H1 (cell line): ENCODE measurements around the gene RAB22A. TPM values are rescaled to one million over a fixed set of nuclear protein-coding genes. Genes with fewer than 3 reads are reported as not detected.

Source experiments
- CTCF ChIA-PET: fragments of 300-600 bp; sonication (Branson Sonifier 250); formaldehyde crosslinking; loops from one replicate; lab custom pipeline; 2021; ENCODE audit not compliant: partially characterized antibody; lab: Charles Lee
- POLR2A ChIA-PET: fragments of 300-600 bp; sonication (Branson Sonifier 250); formaldehyde crosslinking; loops from one replicate; lab custom pipeline; 2021; ENCODE audit warnings: inconsistent platforms; ENCODE audit not compliant: partially characterized antibody; lab: Charles Lee
- DNase-seq, 2 experiments: peaks; one replicate each; pipeline versions ENCODE4 v3.0.0 to v3.0.0-alpha.2; 2010 to 2022; ENCODE audit warnings: low spot score in 2 of 2, low read depth in 1 of 2, mixed read lengths in 1 of 2
- FAIRE-seq: peaks from 2 replicates; lab custom pipeline; 2011; peaks lifted over from hg19 to GRCh38; lab: Jason Lieb, UNC
- H2AFZ ChIP-seq: 2 replicates; pipeline ENCODE4 v1.8.1; 2012; ENCODE audit warnings: low read length, inconsistent platforms
- H2AK5ac ChIP-seq: 2 replicates; pipeline ENCODE4 v1.6.1; 2013; ENCODE audit warnings: low read depth, low read length
- H2BK120ac ChIP-seq: replicated peaks from 2 replicates; pipeline ENCODE3; 2013; ENCODE audit warnings: low read depth, low read length, inconsistent platforms
- H2BK12ac ChIP-seq: 2 replicates; pipeline ENCODE4 v1.6.1; 2013; ENCODE audit warnings: low read depth, low read length
- H2BK15ac ChIP-seq: 2 replicates; pipeline ENCODE4 v1.6.1; 2013; ENCODE audit warnings: low read length
- H2BK20ac ChIP-seq: 2 replicates; pipeline ENCODE4 v1.6.1; 2013; ENCODE audit warnings: low read length
- H2BK5ac ChIP-seq: 2 replicates; pipeline ENCODE4 v1.6.1; 2013; ENCODE audit warnings: low read depth, low read length
- H3K14ac ChIP-seq: 2 replicates; pipeline ENCODE4 v1.6.1; 2013; ENCODE audit warnings: inconsistent platforms; ENCODE audit not compliant: insufficient read length
- H3K18ac ChIP-seq: 2 replicates; pipeline ENCODE4 v1.6.1; 2013; ENCODE audit warnings: low read length; ENCODE audit errors: extremely low read depth
- H3K23ac ChIP-seq: 2 replicates; pipeline ENCODE4 v1.6.1; 2013; ENCODE audit warnings: inconsistent platforms; ENCODE audit not compliant: insufficient read length
- H3K23me2 ChIP-seq: 2 replicates; pipeline ENCODE4 v1.6.1; 2013; ENCODE audit warnings: low read depth, low read length
- H3K27ac ChIP-seq: 2 replicates; pipeline ENCODE4 v1.6.1; 2011; ENCODE audit warnings: low read depth, low read length, inconsistent platforms
- H3K27me3 ChIP-seq, 4 experiments: replicated peaks in 1 of 4; 1 replicate in 1 of 4; 2 replicates in 3 of 4; pipeline versions ENCODE4 v1.6.1 to v1.8.1; 2011 to 2013; ENCODE audit warnings: low read length in 3 of 4, mild to moderate bottlenecking in 3 of 4, inconsistent platforms in 2 of 4, mixed read lengths in 2 of 4, moderate library complexity in 1 of 4; ENCODE audit not compliant: control insufficient read depth in 3 of 4, insufficient read depth in 3 of 4; ENCODE audit errors: extremely low read depth in 1 of 4
- H3K36me3 ChIP-seq, 4 experiments: 2 replicates each; pipeline versions ENCODE4 v1.6.1 to v1.8.1; 2011 to 2013; ENCODE audit warnings: mild to moderate bottlenecking in 4 of 4, low read length in 3 of 4, moderate library complexity in 2 of 4, control low read depth in 1 of 4, inconsistent platforms in 1 of 4; ENCODE audit not compliant: insufficient read depth in 4 of 4, control insufficient read depth in 2 of 4
- H3K4ac ChIP-seq: replicated peaks from 2 replicates; pipeline ENCODE3; 2013; ENCODE audit warnings: low read length, low read depth, mixed read lengths, inconsistent platforms; ENCODE audit not compliant: insufficient read length
- H3K4me1 ChIP-seq, 4 experiments: replicated peaks in 1 of 4; 1 replicate in 1 of 4; 2 replicates in 3 of 4; pipeline versions ENCODE4 v1.6.1 to v1.8.1; 2011 to 2013; ENCODE audit warnings: low read length in 3 of 4, inconsistent platforms in 2 of 4, mixed read lengths in 1 of 4; ENCODE audit not compliant: insufficient read depth in 4 of 4, control insufficient read depth in 3 of 4
- H3K4me2 ChIP-seq, 2 experiments: 2 replicates each; pipeline versions ENCODE4 v1.6.1 to v1.8.1; 2011 to 2013; ENCODE audit warnings: low read depth in 2 of 2, low read length in 2 of 2, control low read depth in 1 of 2, inconsistent platforms in 1 of 2, mild to moderate bottlenecking in 1 of 2; ENCODE audit not compliant: insufficient read depth in 1 of 2
- H3K4me3 ChIP-seq, 4 experiments: fragments of 200-600, 300-600 bp in 1 of 4; sonication (generic), shearing (Covaris generic), sonication (Bioruptor Twin) in 1 of 4; 2 replicates each; pipeline versions ENCODE4 v1.5.1 to v1.8.1; 2011 to 2016; ENCODE audit warnings: low read length in 4 of 4, low read depth in 3 of 4, control low read depth in 2 of 4, inconsistent platforms in 2 of 4, mild to moderate bottlenecking in 2 of 4, mixed read lengths in 1 of 4, moderate library complexity in 1 of 4; ENCODE audit not compliant: insufficient read depth in 2 of 4; ENCODE audit errors: extremely low read depth in 1 of 4
- H3K56ac ChIP-seq: replicated peaks from 2 replicates; pipeline ENCODE3; 2013; ENCODE audit warnings: low read depth, mild to moderate bottlenecking, mixed read lengths, low read length, inconsistent platforms; ENCODE audit not compliant: insufficient read length
- H3K79me1 ChIP-seq: 2 replicates; pipeline ENCODE4 v1.6.1; 2013; ENCODE audit warnings: low read depth, low read length, control low read depth
- H3K79me2 ChIP-seq, 2 experiments: 2 replicates each; pipeline versions ENCODE4 v1.6.1 to v1.8.1; 2012 to 2013; ENCODE audit warnings: low read length in 2 of 2, mild to moderate bottlenecking in 2 of 2, inconsistent platforms in 1 of 2; ENCODE audit not compliant: insufficient read depth in 2 of 2, control insufficient read depth in 1 of 2
- H3K9ac ChIP-seq, 4 experiments: replicated peaks in 1 of 4; 1 replicate in 1 of 4; 2 replicates in 3 of 4; pipeline versions ENCODE4 v1.6.1 to v1.8.1; 2011 to 2013; ENCODE audit warnings: low read depth in 3 of 4, low read length in 3 of 4, control low read depth in 2 of 4, mild to moderate bottlenecking in 2 of 4, moderate library complexity in 2 of 4, inconsistent platforms in 1 of 4; ENCODE audit errors: extremely low read depth in 1 of 4
- H3K9me3 ChIP-seq, 2 experiments: 2 replicates each; pipeline versions ENCODE4 v1.6.1 to v1.8.1; 2012 to 2013; ENCODE audit warnings: mild to moderate bottlenecking in 2 of 2, moderate library complexity in 2 of 2, control low read depth in 1 of 2, inconsistent platforms in 1 of 2, low read depth in 1 of 2, low read length in 1 of 2, mixed read lengths in 1 of 2; ENCODE audit not compliant: insufficient read depth in 2 of 2
- H4K20me1 ChIP-seq, 2 experiments: replicated peaks in 1 of 2; 2 replicates each; pipeline versions ENCODE3 to v1.8.1; 2011 to 2013; ENCODE audit warnings: inconsistent platforms in 2 of 2, low read length in 2 of 2, mild to moderate bottlenecking in 1 of 2; ENCODE audit not compliant: insufficient read depth in 2 of 2, control insufficient read depth in 1 of 2
- H4K5ac ChIP-seq: 2 replicates; pipeline ENCODE4 v1.6.1; 2013; ENCODE audit warnings: low read length, low read depth, mixed read lengths, inconsistent platforms; ENCODE audit not compliant: insufficient read length
- H4K8ac ChIP-seq: 2 replicates; pipeline ENCODE4 v1.8.0; 2013; ENCODE audit warnings: mild to moderate bottlenecking, moderate library complexity, low read length, inconsistent platforms; ENCODE audit not compliant: insufficient read depth; ENCODE audit errors: extremely low read depth
- H4K91ac ChIP-seq: replicated peaks from 2 replicates; pipeline ENCODE3; 2013; ENCODE audit warnings: low read length, mixed read lengths, inconsistent platforms; ENCODE audit not compliant: insufficient read length
- EP300 ChIP-seq, 2 experiments: IDR thresholded peaks; 1 replicate in 1 of 2; 2 replicates in 1 of 2; pipeline ENCODE4 v1.6.1; 2011 to 2012; ENCODE audit warnings: low read depth in 2 of 2, low read length in 2 of 2, mild to moderate bottlenecking in 2 of 2, borderline replicate concordance in 1 of 2, inconsistent platforms in 1 of 2, moderate library complexity in 1 of 2
- KDM4A ChIP-seq: IDR thresholded peaks from one replicate; pipeline ENCODE4 v1.7.1; 2012; ENCODE audit warnings: low read depth, mild to moderate bottlenecking, moderate library complexity, low read length, inconsistent platforms; ENCODE audit not compliant: severe bottlenecking
- RNF2 ChIP-seq: fragments of 200-900, 300-1000 bp; sonication (generic); IDR thresholded peaks from 2 replicates; pipeline ENCODE4 v1.7.1; 2016; ENCODE audit warnings: borderline replicate concordance, low read depth, mild to moderate bottlenecking, antibody characterized with exemption, low read length; ENCODE audit not compliant: poor library complexity, severe bottlenecking; ENCODE audit errors: missing control alignments
- WGBS, 2 experiments: shearing (Covaris generic) in 1 of 2; methylation state at CpG; one replicate each; pipeline versions ENCODE4 v1.1.6 to v1.1.7; 2013 to 2015; ENCODE audit warnings: low lambda C conversion rate in 2 of 2, mixed read lengths in 2 of 2, inconsistent platforms in 1 of 2, low coverage in 1 of 2, missing lambda C conversion rate in 1 of 2; ENCODE audit not compliant: insufficient replicate concordance in 2 of 2, insufficient coverage in 1 of 2, insufficient read length in 1 of 2; ENCODE audit errors: extremely low coverage in 1 of 2, missing lambda C conversion rate in 1 of 2; 5-methylcytosine and 5-hydroxymethylcytosine counted together
- polyA plus RNA-seq, 7 experiments: library from polyadenylated mRNA; depleted of rRNA in 3 of 7; stranded (reverse) in 5 of 7; unstranded in 2 of 7; fragments of >200 nt in 5 of 7; fragments of 200-250 nt in 2 of 7; gene quantifications; 1 replicate in 5 of 7; 2 replicates in 1 of 7; 4 replicates in 1 of 7; pipeline versions ENCODE4 v1.2.1 to v1.2.3, GENCODE V29; 2011 to 2013; ENCODE audit warnings: missing spikeins in 2 of 7, mixed read lengths in 2 of 7
- total RNA-seq: library from RNA; stranded (reverse); fragmentation: NEBNext Ultra II Directional; extraction: Animal tissue kit (Norgen Biotek cat#: 25700); gene quantifications from 2 replicates; pipeline ENCODE4 v1.2.1, GENCODE V29; 2021

RAB22A gene
- total and polyA plus RNA-seq, 2 of the 8 experiments (the other 6 are each of a cell fraction or from before 2014, with no cell fraction given): 3.1 to 6.6 TPM

DNA sequence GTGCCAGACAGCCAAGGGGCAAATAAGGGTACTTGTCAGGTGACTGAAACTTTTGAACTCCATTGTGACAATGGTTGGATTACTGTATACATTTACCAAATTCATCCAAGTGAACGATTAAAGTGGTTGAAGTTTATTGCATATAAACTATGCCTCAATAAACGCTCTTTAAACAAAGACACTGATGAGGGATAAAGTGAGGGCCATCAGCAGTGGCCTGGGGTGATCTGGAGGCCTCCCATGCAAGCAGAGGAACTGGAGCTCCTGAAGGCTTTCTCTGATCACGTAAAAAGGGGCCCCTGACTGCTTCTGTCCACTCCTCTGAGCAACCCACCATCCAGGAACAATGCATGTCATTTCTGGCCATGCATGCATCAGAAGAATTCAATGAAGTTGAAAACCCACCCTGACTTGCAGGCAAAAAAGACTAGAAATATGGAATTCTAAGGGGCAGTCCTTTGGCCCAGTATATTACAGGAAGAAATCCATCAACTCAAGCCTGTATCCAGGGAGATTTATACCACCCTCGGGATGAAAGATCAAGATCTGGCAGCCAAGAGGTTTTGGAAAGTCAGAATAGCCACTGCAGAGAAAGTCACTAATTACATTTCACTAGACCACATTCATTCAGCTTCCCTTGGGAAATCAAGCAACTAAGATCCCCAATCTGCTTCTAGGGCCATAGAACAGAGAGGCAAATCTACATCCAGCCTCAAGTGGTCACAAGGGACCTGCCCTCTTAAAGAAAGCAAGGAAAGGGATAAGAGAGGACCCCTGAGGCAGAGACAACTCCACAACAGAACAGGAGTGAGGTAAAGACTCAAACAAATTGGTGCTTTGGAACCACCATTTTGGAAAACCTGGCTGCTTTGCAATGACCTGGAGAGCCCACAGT lies 31.7 kb upstream of the RAB22A start:
- no peak for FAIRE-seq
- H2BK12ac ChIP-seq: no peak overlapping the region
- H3K23ac ChIP-seq: no peak overlapping the region
- 85% methylated on average over 4 of the region's 4 CpGs; no CpG with 5 or more reads in 1 of the 2 experiments for WGBS, 2 experiments
- no peak overlapping the region for H3K4ac ChIP-seq
- no peaks in the 10 kb centered on the region for H3K23me2 ChIP-seq
- H3K27ac ChIP-seq: no peak overlapping the region
- POLR2A ChIA-PET: no interaction called here
- H2BK20ac ChIP-seq: no peak overlapping the region
- H3K56ac ChIP-seq: no peak overlapping the region
- H3K36me3 ChIP-seq: no peaks in the 10 kb centered on the region
- no peak overlapping the region for H2AK5ac ChIP-seq
- H3K18ac ChIP-seq: no peak overlapping the region
- no peak overlapping the region for H2AFZ ChIP-seq
- no peak overlapping the region for H4K8ac ChIP-seq
- peaks cover 0 to 2% of the 10 kb centered on the region in 2 experiments for H4K20me1 ChIP-seq
- H3K4me2 ChIP-seq: no peak overlapping the region
- H3K4me3 ChIP-seq: no peak overlapping the region
- no peaks in the 10 kb centered on the region for H3K4me1 ChIP-seq
- TF ChIP-seq RNF2 (no peak), EP300 (IDR thresholded peaks at IDR 0.05; ENCODE audit: borderline replicate concordance in 1 of 2, low read depth in 2 of 2, low read length in 2 of 2) (no peak), KDM4A (no peak)
- H3K9me3 ChIP-seq: no peaks in the 10 kb centered on the region
- H3K14ac ChIP-seq: no peak overlapping the region
- no peak for DNase-seq
- 0 out of 4 replicates have a peak, but pooled peaks cover 0 to 9% of the 10 kb centered on the region in 2 experiments for H3K79me2 ChIP-seq
- no peak overlapping the region for H3K9ac ChIP-seq
- peaks cover 0 to 1% (median 0%) of the 10 kb centered on the region in 4 experiments; a peak in 1 of 7 replicates for H3K27me3 ChIP-seq
- peaks cover 2% of the 10 kb centered on the region; the same call in 1 of the 2 replicates for H3K79me1 ChIP-seq
- H2BK5ac ChIP-seq: no peak overlapping the region
- no peak overlapping the region for H4K91ac ChIP-seq
- no peak overlapping the region for H2BK120ac ChIP-seq
- CTCF ChIA-PET: interaction anchor here (0.8 to 1.4 kb wide), 4 partner anchors 9 to 128 kb away, joined by 3 read pairs; no protein-coding TSS in a partner anchor
- H2BK15ac ChIP-seq: no peak overlapping the region
- no peak overlapping the region for H4K5ac ChIP-seq
